OCI-LY7 (cell line): ENCODE measurements around the gene HSPBAP1.

Experiments
- EZH2phosphoT487 ChIP-seq: fragments of 200-600 bp; sonication (generic); IDR thresholded peaks from 2 replicates; pipeline ENCODE4 v1.6.1; 2018; ENCODE audit warnings: low read depth, borderline replicate concordance, mild to moderate bottlenecking, mixed run types, antibody characterized with exemption, low read length, moderate library complexity, mixed read lengths
- TF ChIP-seq, protein P1 (sequence below): fragments of 200-600 bp; sonication (generic); conservative IDR thresholded peaks from 2 replicates; pipeline ENCODE4 v1.5.1; 2014; ENCODE audit warnings: mild to moderate bottlenecking, antibody characterized with exemption, low read length, moderate library complexity, mixed read lengths

GRCh38 chr3:122730240-122730639 lies 63.4 kb downstream of the HSPBAP1 start:
- TF ChIP-seq, protein P1, sequence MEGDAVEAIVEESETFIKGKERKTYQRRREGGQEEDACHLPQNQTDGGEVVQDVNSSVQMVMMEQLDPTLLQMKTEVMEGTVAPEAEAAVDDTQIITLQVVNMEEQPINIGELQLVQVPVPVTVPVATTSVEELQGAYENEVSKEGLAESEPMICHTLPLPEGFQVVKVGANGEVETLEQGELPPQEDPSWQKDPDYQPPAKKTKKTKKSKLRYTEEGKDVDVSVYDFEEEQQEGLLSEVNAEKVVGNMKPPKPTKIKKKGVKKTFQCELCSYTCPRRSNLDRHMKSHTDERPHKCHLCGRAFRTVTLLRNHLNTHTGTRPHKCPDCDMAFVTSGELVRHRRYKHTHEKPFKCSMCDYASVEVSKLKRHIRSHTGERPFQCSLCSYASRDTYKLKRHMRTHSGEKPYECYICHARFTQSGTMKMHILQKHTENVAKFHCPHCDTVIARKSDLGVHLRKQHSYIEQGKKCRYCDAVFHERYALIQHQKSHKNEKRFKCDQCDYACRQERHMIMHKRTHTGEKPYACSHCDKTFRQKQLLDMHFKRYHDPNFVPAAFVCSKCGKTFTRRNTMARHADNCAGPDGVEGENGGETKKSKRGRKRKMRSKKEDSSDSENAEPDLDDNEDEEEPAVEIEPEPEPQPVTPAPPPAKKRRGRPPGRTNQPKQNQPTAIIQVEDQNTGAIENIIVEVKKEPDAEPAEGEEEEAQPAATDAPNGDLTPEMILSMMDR, result no peak
- no peak for TF ChIP-seq EZH2phosphoT487
